Superior temporal gyrus (tissue), 1 donor: ENCODE results near the gene AKAP7.
A peak's percentile ranks its signal among the peaks of the same experiment; 100 is the strongest.
"Not testable (repeated sequence)": the region's sequence is repeated elsewhere in the genome, so short reads cannot be mapped to it uniquely, and the experiment has no call there.

Experiments
- DNase-seq: peaks from one replicate; pipeline ENCODE4 v3.0.0-alpha.2; 2016; ENCODE audit errors: extremely low spot score

The AKAP7 gene

GRCh38 chr6:131290955-131291354, 155.7 kb downstream of the AKAP7 start:
- DNase-seq: no peak

GRCh38 chr6:131292145-131292938, 157.1 kb downstream of the AKAP7 start:
- DNase-seq: no peak

GRCh38 chr6:131293472-131293911, 158.2 kb downstream of the AKAP7 start:
- no peak for DNase-seq

- DNase-seq: no peak
Observed at GRCh38 chr6:131295081-131295480, 159.8 kb downstream of the AKAP7 start.

GRCh38 chr6:131300826-131301225, 165.6 kb downstream of the AKAP7 start:
- not testable (repeated sequence) for DNase-seq

- no peak for DNase-seq
Observed at GRCh38 chr6:131303338-131303930, 168.2 kb downstream of the AKAP7 start.

- DNase-seq: peak; percentile 62
Observed at GRCh38 chr6:131305037-131305850, 170.0 kb downstream of the AKAP7 start.

- no peak for DNase-seq
Observed at GRCh38 chr6:131309437-131309836, 174.2 kb downstream of the AKAP7 start.

DNA sequence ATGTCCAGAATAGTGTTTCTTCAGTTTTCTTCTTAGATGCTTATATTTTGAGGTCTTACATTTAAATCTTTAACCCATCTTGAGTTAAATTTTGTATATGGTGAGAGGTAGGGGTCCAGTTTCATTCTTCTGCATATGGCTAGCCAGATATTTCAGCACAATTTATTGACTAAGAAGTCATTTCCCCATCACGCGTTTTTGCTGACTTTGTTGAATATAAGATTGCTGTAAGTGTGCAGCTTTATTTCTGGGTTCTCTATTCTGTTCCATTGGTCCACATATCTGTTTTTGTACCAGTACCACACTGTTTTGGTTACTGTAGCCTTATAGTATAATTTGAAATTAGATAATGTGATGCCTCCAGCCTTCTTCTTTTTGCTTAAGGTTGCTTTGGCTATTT, 179.6 kb downstream of the AKAP7 start:
- no peak for DNase-seq

- no peak for DNase-seq
Observed at GRCh38 chr6:131316654-131317053, 181.4 kb downstream of the AKAP7 start.

- DNase-seq: no peak
Observed at GRCh38 chr6:131317516-131317915, 182.2 kb downstream of the AKAP7 start.

- no peak for DNase-seq
Observed at GRCh38 chr6:131321589-131321988, 186.3 kb downstream of the AKAP7 start.

DNA sequence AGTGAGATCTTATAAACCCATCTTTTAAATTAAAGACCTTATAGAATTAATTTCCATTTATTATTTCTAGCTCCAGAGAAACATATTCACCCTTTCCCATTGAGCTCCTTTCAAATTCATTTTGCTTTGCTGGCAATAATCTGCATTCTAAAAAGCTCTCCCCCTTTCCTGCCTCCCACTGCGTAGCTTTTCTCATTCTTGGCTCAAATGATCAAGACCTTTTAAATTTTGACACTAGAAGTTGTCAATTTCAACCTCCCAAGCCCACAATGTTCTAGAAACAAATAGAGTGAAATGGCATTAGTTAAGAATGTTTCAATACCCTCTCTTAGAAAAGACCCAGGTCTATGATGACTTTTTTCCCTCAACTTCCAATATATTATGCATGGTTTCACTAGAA, 186.9 kb downstream of the AKAP7 start:
- DNase-seq: peak; percentile 5

- DNase-seq: not testable (repeated sequence)
Observed at GRCh38 chr6:131325669-131326068, 190.4 kb downstream of the AKAP7 start.

DNA sequence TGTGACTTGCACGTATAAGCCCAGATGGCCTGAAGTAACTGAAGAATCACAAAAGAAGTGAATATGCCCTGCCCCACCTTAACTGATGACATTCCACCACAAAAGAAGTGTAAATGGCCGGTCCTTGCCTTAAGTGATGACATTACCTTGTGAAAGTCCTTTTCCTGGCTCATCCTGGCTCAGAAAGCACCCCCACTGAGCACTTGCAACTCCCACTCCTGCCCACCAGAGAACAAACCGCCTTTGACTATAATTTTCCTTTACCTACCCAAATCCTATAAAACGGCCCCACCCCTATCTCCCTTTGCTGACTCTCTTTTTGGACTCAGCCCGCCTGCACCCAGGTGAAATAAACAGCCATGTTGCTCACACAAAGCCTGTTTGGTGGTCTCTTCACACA, 193.5 kb downstream of the AKAP7 start:
- not testable (repeated sequence) for DNase-seq

DNA sequence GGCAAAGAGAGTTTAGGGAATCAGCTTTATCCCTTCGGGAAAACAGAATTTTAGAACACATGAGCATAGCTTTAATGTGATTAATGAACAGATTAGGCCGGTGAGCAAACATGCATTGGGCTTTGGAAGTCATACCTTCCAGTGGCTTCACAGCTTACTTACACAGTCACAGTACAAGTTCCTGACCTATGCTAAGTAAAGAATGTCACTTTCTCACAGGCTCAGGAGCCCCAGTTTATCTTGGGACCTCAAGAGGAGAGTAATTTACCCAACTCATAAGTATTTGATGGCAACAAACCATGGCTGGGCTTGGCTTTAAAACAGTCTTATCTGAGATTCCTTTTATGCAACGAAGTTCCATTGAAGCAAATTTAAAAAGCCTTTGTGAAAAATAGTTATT, 195.9 kb downstream of the AKAP7 start:
- no peak for DNase-seq

GRCh38 chr6:131331873-131332781, 196.9 kb downstream of the AKAP7 start:
- no peak for DNase-seq
